Measurements from ENCODE around the gene RIC3. TPM values are rescaled to one million over a fixed set of nuclear protein-coding genes. Genes with fewer than 3 reads are reported as not detected.

RIC3 gene
- total RNA-seq, 1 donor, result not detected

GRCh38 chr11:8101421-8101820, 67.4 kb downstream of the RIC3 start:
- TF ChIP-seq CTCF (IDR thresholded peaks at IDR 0.05; ENCODE audit: insufficient read depth, low read length), result no peak
- DNase-seq (ENCODE audit: low read depth), result no peak
- H3K4me3 ChIP-seq (ENCODE audit: low read depth, low read length), result no peak overlapping the region

- no peak overlapping the region for H3K4me3 ChIP-seq (ENCODE audit: low read depth, low read length)
- no peak for TF ChIP-seq CTCF (IDR thresholded peaks at IDR 0.05; ENCODE audit: insufficient read depth, low read length)
- no peak for DNase-seq (ENCODE audit: low read depth)
These were observed 68.2 kb downstream of the RIC3 start for GRCh38 chr11:8100605-8101004.

- DNase-seq (ENCODE audit: low read depth), result no peak
- TF ChIP-seq CTCF (IDR thresholded peaks at IDR 0.05; ENCODE audit: insufficient read depth, low read length), result no peak
- no peak overlapping the region for H3K4me3 ChIP-seq (ENCODE audit: low read depth, low read length)
These were observed 68.7 kb downstream of the RIC3 start for GRCh38 chr11:8100158-8100557.

- TF ChIP-seq CTCF (IDR thresholded peaks at IDR 0.05; ENCODE audit: insufficient read depth, low read length), result peak; percentile 85
- H3K4me3 ChIP-seq (ENCODE audit: low read depth, low read length), result no peak overlapping the region
- DNase-seq (ENCODE audit: low read depth), result peak; percentile 90
These were observed 69.4 kb downstream of the RIC3 start for GRCh38 chr11:8099291-8099899.

GRCh38 chr11:8098879-8099278, 69.9 kb downstream of the RIC3 start:
- H3K4me3 ChIP-seq (ENCODE audit: low read depth, low read length), result no peak overlapping the region
- no peak for TF ChIP-seq CTCF (IDR thresholded peaks at IDR 0.05; ENCODE audit: insufficient read depth, low read length)
- DNase-seq (ENCODE audit: low read depth), result no peak

GRCh38 chr11:8098361-8098760, 70.5 kb downstream of the RIC3 start:
- no peak overlapping the region for H3K4me3 ChIP-seq (ENCODE audit: low read depth, low read length)
- peak; percentile 79 for DNase-seq (ENCODE audit: low read depth)
- TF ChIP-seq CTCF (IDR thresholded peaks at IDR 0.05; ENCODE audit: insufficient read depth, low read length), result no peak

GRCh38 chr11:8097926-8098325, 70.9 kb downstream of the RIC3 start:
- no peak for DNase-seq (ENCODE audit: low read depth)
- no peak overlapping the region for H3K4me3 ChIP-seq (ENCODE audit: low read depth, low read length)

More at GRCh38 chr11:8097926-8098325, 70.9 kb downstream of the RIC3 start:
- no peak for TF ChIP-seq CTCF (IDR thresholded peaks at IDR 0.05; ENCODE audit: insufficient read depth, low read length)

All from fibroblast of the aortic adventitia (primary cell).